GM12801 (cell line): ENCODE data around the gene PNLIPRP2.

Source experiments
- CTCF ChIP-seq: IDR thresholded peaks from one replicate; pipeline ENCODE4 v1.5.1; 2011; ENCODE audit warnings: control low read depth; ENCODE audit not compliant: insufficient read length; ENCODE audit errors: extremely low read depth

Gene PNLIPRP2

GRCh38 chr10:116690356-116691322, 69.9 kb downstream of the PNLIPRP2 start:
- no peak for TF ChIP-seq CTCF

GRCh38 chr10:116691635-116692034, 70.9 kb downstream of the PNLIPRP2 start:
- no peak for TF ChIP-seq CTCF

- TF ChIP-seq CTCF = no peak
These were observed 71.5 kb downstream of the PNLIPRP2 start for GRCh38 chr10:116692225-116692624.

- no peak for TF ChIP-seq CTCF
These were observed 73.6 kb downstream of the PNLIPRP2 start for GRCh38 chr10:116694243-116694926.
